Ureter (tissue), 1 donor: ENCODE measurements around the gene ZNF217. TPM values are rescaled to one million over a fixed set of nuclear protein-coding genes. Genes with fewer than 3 reads are reported as not detected.
A peak's percentile ranks its signal among the peaks of the same experiment; 100 is the strongest.
"Not testable (repeated sequence)": the region's sequence is repeated elsewhere in the genome, so short reads cannot be mapped to it uniquely, and the experiment has no call there.

ENCODE experiments used
- DNase-seq: peaks from one replicate; pipeline ENCODE4 v3.0.0-alpha.2; 2020; ENCODE audit warnings: low spot score
- total RNA-seq: library from RNA; stranded (reverse); gene quantifications from one replicate; pipeline ENCODE4 v1.2.4, GENCODE V29; 2023
- donor health status: DM: yes; HTN: yes; CAD: no.

The ZNF217 gene
- total RNA-seq, 1 donor from 2014 or later = 80.7 TPM

GRCh38 chr20:53583660-53584549 lies 9.7 kb downstream of the ZNF217 start:
- DNase-seq = not testable (repeated sequence)

- DNase-seq = no peak
These were observed 10.9 kb downstream of the ZNF217 start for GRCh38 chr20:53582574-53583351.

- no peak for DNase-seq
These were observed 11.4 kb downstream of the ZNF217 start for GRCh38 chr20:53582251-53582570.

GRCh38 chr20:53581444-53582250 lies 12.0 kb downstream of the ZNF217 start:
- DNase-seq = no peak

- no peak for DNase-seq
These were observed 13.1 kb downstream of the ZNF217 start for GRCh38 chr20:53580376-53581111.

- no peak for DNase-seq
These were observed 13.9 kb downstream of the ZNF217 start for GRCh38 chr20:53579581-53580375.

- no peak for DNase-seq
These were observed 14.4 kb downstream of the ZNF217 start for GRCh38 chr20:53579266-53579580.

GRCh38 chr20:53578492-53579222 lies 15.0 kb downstream of the ZNF217 start:
- peak; percentile 78 for DNase-seq

- no peak for DNase-seq
These were observed 16.9 kb downstream of the ZNF217 start for GRCh38 chr20:53576586-53577318.

- no peak for DNase-seq
These were observed 17.5 kb downstream of the ZNF217 start for GRCh38 chr20:53576195-53576580.

GRCh38 chr20:53575481-53576194 lies 18.0 kb downstream of the ZNF217 start:
- no peak for DNase-seq

- no peak for DNase-seq
These were observed 18.8 kb downstream of the ZNF217 start for GRCh38 chr20:53574819-53575218.

GRCh38 chr20:53574259-53574789 lies 19.3 kb downstream of the ZNF217 start:
- DNase-seq = no peak

- DNase-seq = no peak
These were observed 21.9 kb downstream of the ZNF217 start for GRCh38 chr20:53571555-53572286.

GRCh38 chr20:53570446-53571276 lies 23.0 kb downstream of the ZNF217 start:
- no peak for DNase-seq

- DNase-seq = no peak
These were observed 23.9 kb downstream of the ZNF217 start for GRCh38 chr20:53569606-53570307.
